K562 (cell line): ENCODE data around the gene DHRS13. TPM values are rescaled to one million over a fixed set of nuclear protein-coding genes. Genes with fewer than 3 reads are reported as not detected.

Experiments
- ATAC-seq: fragments of 200-7000 bp; cut with Tn5 transposase; 3 replicates; pipeline ENCODE4 v1.9.1; 2020; ENCODE audit warnings: moderate library complexity
- BruUV-seq: library from RNA; stranded (reverse); fragments of 400-500 nt; replicated peaks from 2 replicates; lab custom pipeline; 2021; lab: Mats Ljungman, UMichigan
- CTCF ChIA-PET: fragments of 300-600 bp; formaldehyde crosslinking; extraction: SDS; loops from one replicate; lab custom pipeline; 2021; ENCODE audit warnings: low intra/inter-chr PET ratio; lab: Yijun Ruan, JAX
- POLR2A ChIA-PET: fragments of 300-600, 350-650 bp; sonication (Branson Sonifier 250); formaldehyde crosslinking; extraction: SDS; loops from one replicate; lab custom pipeline; 2021; ENCODE audit warnings: antibody characterized with exemption, inconsistent platforms; lab: Yijun Ruan, JAX
- DNase-seq, 4 experiments: peaks; one replicate each; pipeline versions ENCODE4 v3.0.0 to v3.0.0-alpha.2; 2011 to 2018; ENCODE audit warnings: low spot score in 3 of 4, mixed read lengths in 3 of 4; ENCODE audit errors: extremely low read depth in 1 of 4
- FAIRE-seq: peaks from 2 replicates; lab custom pipeline; 2011; peaks lifted over from hg19 to GRCh38; lab: Jason Lieb, UNC
- H2AFZ ChIP-seq: 2 replicates; pipeline ENCODE4 v1.6.0; 2011; ENCODE audit warnings: low read depth, low read length, control low read depth, inconsistent platforms
- H3K27ac ChIP-seq: fragments of 200-600 bp; 3 replicates; pipeline ENCODE4 v1.8.0; 2011; ENCODE audit warnings: low read depth, mild to moderate bottlenecking, control low read depth, inconsistent platforms, low read length, moderate library complexity, mixed read lengths; ENCODE audit errors: extremely low read depth
- H3K27me3 ChIP-seq, 2 experiments: fragments of 300-600 bp in 1 of 2; 2 replicates in 1 of 2; 3 replicates in 1 of 2; pipeline versions ENCODE4 v1.6.0 to v1.8.0; 2011; ENCODE audit warnings: inconsistent platforms in 2 of 2, low read length in 2 of 2, mild to moderate bottlenecking in 1 of 2, mixed read lengths in 1 of 2, moderate library complexity in 1 of 2; ENCODE audit not compliant: control insufficient read depth in 2 of 2, insufficient read depth in 2 of 2
- H3K36me3 ChIP-seq: fragments of 300-600 bp; 3 replicates; pipeline ENCODE4 v1.8.0; 2011; ENCODE audit warnings: mild to moderate bottlenecking, low read length, inconsistent platforms; ENCODE audit not compliant: control insufficient read depth, insufficient read depth
- H3K4me1 ChIP-seq, 2 experiments: fragments of 200-600 bp in 1 of 2; replicated peaks in 1 of 2; 2 replicates in 1 of 2; 3 replicates in 1 of 2; pipeline versions ENCODE4 v1.5.1 to v1.8.0; 2011; ENCODE audit warnings: inconsistent platforms in 2 of 2, low read length in 2 of 2, mild to moderate bottlenecking in 1 of 2, mixed read lengths in 1 of 2, moderate library complexity in 1 of 2; ENCODE audit not compliant: control insufficient read depth in 2 of 2, insufficient read depth in 2 of 2
- H3K4me2 ChIP-seq: 2 replicates; pipeline ENCODE4 v1.6.1; 2011; ENCODE audit warnings: low read length, control low read depth, inconsistent platforms, mixed read lengths; ENCODE audit not compliant: insufficient read depth
- H3K4me3 ChIP-seq: fragments of 200-600 bp; sonication (generic), shearing (Covaris generic); 2 replicates; pipeline ENCODE4 v1.5.1; 2016; ENCODE audit warnings: control low read depth, inconsistent platforms
- H3K79me2 ChIP-seq: fragments of 200-600 bp; 3 replicates; pipeline ENCODE4 v1.8.0; 2011; ENCODE audit warnings: low read length, inconsistent platforms; ENCODE audit not compliant: control insufficient read depth, insufficient read depth
- H3K9ac ChIP-seq, 2 experiments: 2 replicates each; pipeline versions ENCODE4 v1.6.0 to v1.6.1; 2011; ENCODE audit warnings: low read depth in 2 of 2, low read length in 2 of 2, control low read depth in 1 of 2, inconsistent platforms in 1 of 2, mild to moderate bottlenecking in 1 of 2, mixed read lengths in 1 of 2; ENCODE audit not compliant: insufficient read depth in 1 of 2
- H3K9me1 ChIP-seq: one replicate; pipeline ENCODE4 v1.6.0; 2011; ENCODE audit warnings: inconsistent platforms, mild to moderate bottlenecking, low read length, moderate library complexity; ENCODE audit not compliant: control insufficient read depth, insufficient read depth
- H3K9me3 ChIP-seq: replicated peaks from 2 replicates; pipeline ENCODE4 v1.5.1; 2011; ENCODE audit warnings: low read depth, low read length, inconsistent platforms; ENCODE audit not compliant: control insufficient read depth, insufficient read depth
- H4K20me1 ChIP-seq: replicated peaks from 2 replicates; pipeline ENCODE4 v1.6.1; 2011; ENCODE audit warnings: low read length, inconsistent platforms, mixed read lengths; ENCODE audit not compliant: control insufficient read depth, insufficient read depth
- ARID1B ChIP-seq: fragments of 450-650 bp; IDR thresholded peaks from 2 replicates; pipeline ENCODE4 v1.6.1; 2016; ENCODE audit warnings: antibody characterized with exemption, mild to moderate bottlenecking, inconsistent platforms
- BDP1 ChIP-seq: IDR thresholded peaks from 3 replicates; pipeline ENCODE4 v1.6.1; 2011; ENCODE audit not compliant: insufficient read length, insufficient read depth
- CBFB ChIP-seq: sonication (generic); formaldehyde crosslinking; IDR thresholded peaks from 2 replicates; pipeline ENCODE4 v1.4.0; 2020; ENCODE audit warnings: mild to moderate bottlenecking, missing genetic modification reagents
- HMG20B ChIP-seq: fragments of 250-450 bp; sonication (Bioruptor Pico); IDR thresholded peaks from 2 replicates; pipeline ENCODE4 v1.5.0; 2021; ENCODE audit warnings: mild to moderate bottlenecking
- MITF ChIP-seq: IDR thresholded peaks from 2 replicates; pipeline ENCODE4 v1.6.1; 2014; ENCODE audit warnings: antibody characterized with exemption
- POLR2G ChIP-seq: fragments of 200-400 bp; formaldehyde crosslinking; IDR thresholded peaks from 2 replicates; pipeline ENCODE4 v1.6.1; 2017; ENCODE audit warnings: low read depth, mild to moderate bottlenecking, antibody characterized with exemption, low read length, moderate library complexity
- RBFOX2 ChIP-seq: fragments of 200-400 bp; formaldehyde crosslinking; IDR thresholded peaks from 2 replicates; pipeline ENCODE4 v1.6.1; 2017; ENCODE audit warnings: low read depth, mild to moderate bottlenecking, low read length, moderate library complexity
- SP2 ChIP-seq: IDR thresholded peaks from 2 replicates; pipeline ENCODE4 v1.6.1; 2011; ENCODE audit warnings: mild to moderate bottlenecking, low read depth, low read length, moderate library complexity; ENCODE audit not compliant: poor library complexity, severe bottlenecking; ENCODE audit errors: extremely low read depth
- ZNF133 ChIP-seq: fragments of 250-450 bp; sonication (Bioruptor Pico); IDR thresholded peaks from 2 replicates; pipeline ENCODE4 v1.4.0; 2020; ENCODE audit warnings: mild to moderate bottlenecking
- WGBS: fragments of 100-300 bp; shearing (Covaris generic); methylation state at CpG from one replicate; pipeline ENCODE4 v1.1.6; 2016; ENCODE audit warnings: low coverage, mixed read lengths; ENCODE audit not compliant: insufficient coverage; ENCODE audit errors: missing lambda C conversion rate; 5-methylcytosine and 5-hydroxymethylcytosine counted together
- in situ Hi-C: fragments of 300-500 bp; cut with MboI; formaldehyde crosslinking; loops from 4 replicates; pipeline ENCODE4 v1.15.0; 2018; ENCODE audit warnings: inconsistent platforms, mixed read lengths
- intact Hi-C: fragments of 100-400 bp; cut with micrococcal nuclease; formaldehyde crosslinking; loops from 2 replicates; pipeline ENCODE4 v1.14.2; 2022
- polyA plus RNA-seq, 8 experiments: library from polyadenylated mRNA; depleted of rRNA in 4 of 8; stranded (reverse) in 5 of 8; unstranded in 3 of 8; fragments of >200 nt; fragmentation: Nextera tagmentation in 2 of 8; fragmentation: Illumina TruSeq in 1 of 8; extraction: Ambion mirVana in 2 of 8; extraction: Trizol in 1 of 8; gene quantifications; 2 replicates each; pipeline versions ENCODE4 v1.2.1 to v1.2.3, GENCODE V29; 2011 to 2014; ENCODE audit warnings: inconsistent platforms in 1 of 8, missing spikeins in 1 of 8
- total RNA-seq, 7 experiments: library from RNA; depleted of rRNA in 6 of 7; stranded (reverse); fragments of >200 nt in 6 of 7; fragmentation: Illumina TruSeq in 2 of 7; extraction: Trizol in 2 of 7; gene quantifications; 2 replicates each; pipeline versions ENCODE4 v1.2.1 to v1.2.3, GENCODE V29; 2011 to 2021; ENCODE audit warnings: low replicate concordance in 1 of 7
- TF ChIP-seq, protein P1 (sequence below): fragments of 450-650 bp; IDR thresholded peaks from 2 replicates; pipeline ENCODE4 v1.7.1; 2018; ENCODE audit warnings: mild to moderate bottlenecking, low read depth; ENCODE audit not compliant: partially characterized antibody
- TF ChIP-seq, protein P2 (sequence below): sonication (generic); formaldehyde crosslinking; IDR thresholded peaks from 2 replicates; pipeline ENCODE4 v1.8.0; 2022; ENCODE audit warnings: mild to moderate bottlenecking, low read depth, missing genetic modification reagents
- TF ChIP-seq, protein P3 (sequence below), 3 experiments: IDR thresholded peaks in 2 of 3; conservative IDR thresholded peaks in 1 of 3; 2 replicates each; pipeline ENCODE4 v1.5.1; 2011 to 2012; ENCODE audit warnings: low read length in 3 of 3, mild to moderate bottlenecking in 3 of 3, control low read depth in 2 of 3, improper control_type of control experiment in 1 of 3, inconsistent platforms in 1 of 3, low read depth in 1 of 3, mixed read lengths in 1 of 3, moderate library complexity in 1 of 3; ENCODE audit not compliant: insufficient read depth in 2 of 3
- TF ChIP-seq, protein P4 (sequence below): fragments of 450-650 bp; formaldehyde crosslinking; IDR thresholded peaks from 2 replicates; pipeline ENCODE4 v1.4.0; 2022; ENCODE audit warnings: missing genetic modification characterization

DHRS13 gene
- total and polyA plus RNA-seq, 9 of the 15 experiments (the other 6 are each of a cell fraction or from before 2014, with no cell fraction given): 0.32 to 52.3 (median 34.3) TPM; not detected in 1

DNA sequence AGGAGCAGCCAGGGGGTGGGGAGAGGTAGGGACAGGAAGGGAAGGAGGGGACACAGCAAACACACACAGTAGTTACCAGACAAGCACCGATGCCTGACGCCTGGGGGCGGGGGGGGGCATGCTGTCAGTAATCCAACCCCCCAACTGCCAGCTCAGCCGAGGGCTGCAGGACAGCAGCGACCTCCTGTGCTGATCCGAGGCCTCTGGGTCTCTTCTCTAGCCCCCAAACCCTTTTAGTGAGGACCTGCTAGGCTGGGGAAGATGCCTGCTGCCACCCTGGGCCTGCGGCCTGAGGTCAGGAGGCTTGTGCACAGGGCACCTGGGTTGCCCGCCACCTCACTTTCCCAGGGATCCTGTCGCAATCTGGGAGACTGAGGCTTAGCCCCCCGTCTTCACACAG, 16.9 kb downstream of the DHRS13 start:
- Histone ChIP-seq H4K20me1 (no peaks in the 10 kb centered on the region; the same call in 1 of the 2 replicates), H2AFZ (no peak overlapping the region), H3K9me3 (no peaks in the 10 kb centered on the region), H3K27ac (no peak overlapping the region), H3K9ac (peak overlapping the region in 1 of 2 experiments; percentile 63; a peak in 2 of 4 replicates), H3K4me2 (no peak overlapping the region), H3K36me3 (peaks cover 53% of the 10 kb centered on the region; the same call in 2 of the 3 replicates), H3K79me2 (0 out of 3 replicates have a peak, but pooled peaks cover 3% of the 10 kb centered on the region), H3K27me3 (no peaks in the 10 kb centered on the region), H3K9me1 (no peaks in the 10 kb centered on the region), H3K4me1 (peaks cover 0 to 36% of the 10 kb centered on the region in 2 experiments; a peak in 4 of 5 replicates), H3K4me3 (no peak overlapping the region)
- intact Hi-C loops: no loop called here
- no peak for FAIRE-seq
- TF ChIP-seq MITF (no peak), RBFOX2 (0 out of 2 replicates have a peak, but pooled peaks have one; percentile 24), POLR2G (peak; percentile 32; the same call in 1 of the 2 replicates), ZNF133 (no peak), ARID1B (no peak), BDP1 (no peak), SP2 (no peak), HMG20B (CRISPR knock-in tag) (no peak), CBFB (CRISPR knock-in tag) (no peak)
- TF ChIP-seq, protein P1, sequence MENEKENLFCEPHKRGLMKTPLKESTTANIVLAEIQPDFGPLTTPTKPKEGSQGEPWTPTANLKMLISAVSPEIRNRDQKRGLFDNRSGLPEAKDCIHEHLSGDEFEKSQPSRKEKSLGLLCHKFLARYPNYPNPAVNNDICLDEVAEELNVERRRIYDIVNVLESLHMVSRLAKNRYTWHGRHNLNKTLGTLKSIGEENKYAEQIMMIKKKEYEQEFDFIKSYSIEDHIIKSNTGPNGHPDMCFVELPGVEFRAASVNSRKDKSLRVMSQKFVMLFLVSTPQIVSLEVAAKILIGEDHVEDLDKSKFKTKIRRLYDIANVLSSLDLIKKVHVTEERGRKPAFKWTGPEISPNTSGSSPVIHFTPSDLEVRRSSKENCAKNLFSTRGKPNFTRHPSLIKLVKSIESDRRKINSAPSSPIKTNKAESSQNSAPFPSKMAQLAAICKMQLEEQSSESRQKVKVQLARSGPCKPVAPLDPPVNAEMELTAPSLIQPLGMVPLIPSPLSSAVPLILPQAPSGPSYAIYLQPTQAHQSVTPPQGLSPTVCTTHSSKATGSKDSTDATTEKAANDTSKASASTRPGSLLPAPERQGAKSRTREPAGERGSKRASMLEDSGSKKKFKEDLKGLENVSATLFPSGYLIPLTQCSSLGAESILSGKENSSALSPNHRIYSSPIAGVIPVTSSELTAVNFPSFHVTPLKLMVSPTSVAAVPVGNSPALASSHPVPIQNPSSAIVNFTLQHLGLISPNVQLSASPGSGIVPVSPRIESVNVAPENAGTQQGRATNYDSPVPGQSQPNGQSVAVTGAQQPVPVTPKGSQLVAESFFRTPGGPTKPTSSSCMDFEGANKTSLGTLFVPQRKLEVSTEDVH: no peak
- TF ChIP-seq, protein P2, sequence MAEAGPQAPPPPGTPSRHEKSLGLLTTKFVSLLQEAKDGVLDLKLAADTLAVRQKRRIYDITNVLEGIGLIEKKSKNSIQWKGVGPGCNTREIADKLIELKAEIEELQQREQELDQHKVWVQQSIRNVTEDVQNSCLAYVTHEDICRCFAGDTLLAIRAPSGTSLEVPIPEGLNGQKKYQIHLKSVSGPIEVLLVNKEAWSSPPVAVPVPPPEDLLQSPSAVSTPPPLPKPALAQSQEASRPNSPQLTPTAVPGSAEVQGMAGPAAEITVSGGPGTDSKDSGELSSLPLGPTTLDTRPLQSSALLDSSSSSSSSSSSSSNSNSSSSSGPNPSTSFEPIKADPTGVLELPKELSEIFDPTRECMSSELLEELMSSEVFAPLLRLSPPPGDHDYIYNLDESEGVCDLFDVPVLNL: no peak
- TF ChIP-seq, protein P3, sequence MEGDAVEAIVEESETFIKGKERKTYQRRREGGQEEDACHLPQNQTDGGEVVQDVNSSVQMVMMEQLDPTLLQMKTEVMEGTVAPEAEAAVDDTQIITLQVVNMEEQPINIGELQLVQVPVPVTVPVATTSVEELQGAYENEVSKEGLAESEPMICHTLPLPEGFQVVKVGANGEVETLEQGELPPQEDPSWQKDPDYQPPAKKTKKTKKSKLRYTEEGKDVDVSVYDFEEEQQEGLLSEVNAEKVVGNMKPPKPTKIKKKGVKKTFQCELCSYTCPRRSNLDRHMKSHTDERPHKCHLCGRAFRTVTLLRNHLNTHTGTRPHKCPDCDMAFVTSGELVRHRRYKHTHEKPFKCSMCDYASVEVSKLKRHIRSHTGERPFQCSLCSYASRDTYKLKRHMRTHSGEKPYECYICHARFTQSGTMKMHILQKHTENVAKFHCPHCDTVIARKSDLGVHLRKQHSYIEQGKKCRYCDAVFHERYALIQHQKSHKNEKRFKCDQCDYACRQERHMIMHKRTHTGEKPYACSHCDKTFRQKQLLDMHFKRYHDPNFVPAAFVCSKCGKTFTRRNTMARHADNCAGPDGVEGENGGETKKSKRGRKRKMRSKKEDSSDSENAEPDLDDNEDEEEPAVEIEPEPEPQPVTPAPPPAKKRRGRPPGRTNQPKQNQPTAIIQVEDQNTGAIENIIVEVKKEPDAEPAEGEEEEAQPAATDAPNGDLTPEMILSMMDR (IDR thresholded peaks at IDR 0.05 in 2 of 3, conservative IDR thresholded peaks at IDR 0.05 in 1 of 3; ENCODE audit: insufficient read depth in 2 of 3, low read depth in 1 of 3, low read length in 3 of 3): no peak
- TF ChIP-seq, protein P4, sequence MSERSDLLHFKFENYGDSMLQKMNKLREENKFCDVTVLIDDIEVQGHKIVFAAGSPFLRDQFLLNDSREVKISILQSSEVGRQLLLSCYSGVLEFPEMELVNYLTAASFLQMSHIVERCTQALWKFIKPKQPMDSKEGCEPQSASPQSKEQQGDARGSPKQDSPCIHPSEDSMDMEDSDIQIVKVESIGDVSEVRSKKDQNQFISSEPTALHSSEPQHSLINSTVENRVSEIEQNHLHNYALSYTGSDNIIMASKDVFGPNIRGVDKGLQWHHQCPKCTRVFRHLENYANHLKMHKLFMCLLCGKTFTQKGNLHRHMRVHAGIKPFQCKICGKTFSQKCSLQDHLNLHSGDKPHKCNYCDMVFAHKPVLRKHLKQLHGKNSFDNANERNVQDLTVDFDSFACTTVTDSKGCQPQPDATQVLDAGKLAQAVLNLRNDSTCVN (CRISPR knock-in tag): no peak
- CTCF ChIA-PET: no interaction called here
- BruUV-seq: no TSS peak
- POLR2A ChIA-PET: interaction anchor here (0.8 to 1.7 kb wide), 4 partner anchors 11 to 20 kb away, joined by 3 to 6 read pairs (median 4); partner anchors contain the start of gene FLOT2
- in situ Hi-C loops: no loop called here
- DNase-seq: no peak
- WGBS: 88% methylated on average over 8 of the region's 10 CpGs
- no peak for ATAC-seq
